Epithelial cell of esophagus (primary cell): Measurements from ENCODE around the gene RAB27A.
"Not testable (repeated sequence)": the region's sequence is repeated elsewhere in the genome, so short reads cannot be mapped to it uniquely, and the experiment has no call there.

ENCODE experiments used
- DNase-seq: peaks from one replicate; pipeline ENCODE4 v3.0.0; 2010; ENCODE audit warnings: low read depth
- H3K4me3 ChIP-seq: 2 replicates; pipeline ENCODE4 v1.5.1; 2011; ENCODE audit warnings: mild to moderate bottlenecking, low read length, control low read depth
- CTCF ChIP-seq: IDR thresholded peaks from 2 replicates; pipeline ENCODE4 v1.5.1; 2011; ENCODE audit warnings: low read depth, mild to moderate bottlenecking, low read length, control low read depth, inconsistent platforms; ENCODE audit not compliant: insufficient read depth; ENCODE audit errors: missing control alignments

The RAB27A gene

GRCh38 chr15:55289011-55289745, 435 bp downstream of the RAB27A start:
- TF ChIP-seq CTCF: no peak
- H3K4me3 ChIP-seq: peak overlapping the region; percentile 84
- peak; percentile 53 for DNase-seq

DNA sequence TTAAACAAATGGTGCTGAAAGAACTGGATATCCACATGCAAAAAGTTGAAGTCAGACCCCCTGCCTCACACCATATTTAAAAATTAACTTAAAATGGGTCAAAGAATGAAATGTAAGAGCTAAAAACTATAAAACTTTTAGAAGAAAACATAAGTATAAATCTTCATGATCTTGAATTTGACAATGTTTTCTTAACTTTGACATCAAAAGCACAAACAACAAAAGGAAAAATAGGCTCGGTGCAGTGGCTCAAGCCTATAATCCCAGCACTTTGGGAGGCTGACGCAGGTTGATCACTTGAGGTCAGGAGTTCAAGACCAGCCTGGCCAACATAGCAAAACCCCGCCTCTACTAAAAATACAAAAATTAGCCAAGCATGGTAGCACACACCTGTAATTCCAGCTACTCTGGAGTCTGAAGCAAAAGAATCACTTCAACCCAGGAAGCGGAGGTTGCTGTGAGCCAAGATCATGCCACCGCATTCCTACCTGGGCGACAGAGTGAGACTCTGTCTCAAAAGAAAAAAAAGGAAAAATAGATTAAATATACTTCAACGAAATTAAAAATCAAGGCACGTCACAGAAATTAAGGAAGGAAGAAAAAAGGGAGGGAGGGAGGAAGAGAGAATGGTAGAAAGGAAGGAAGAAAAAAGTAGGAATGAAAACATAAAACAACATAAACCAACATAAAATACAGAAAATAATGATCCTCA, 1.5 kb downstream of the RAB27A start:
- no peak for TF ChIP-seq CTCF
- H3K4me3 ChIP-seq: no peak overlapping the region

DNA sequence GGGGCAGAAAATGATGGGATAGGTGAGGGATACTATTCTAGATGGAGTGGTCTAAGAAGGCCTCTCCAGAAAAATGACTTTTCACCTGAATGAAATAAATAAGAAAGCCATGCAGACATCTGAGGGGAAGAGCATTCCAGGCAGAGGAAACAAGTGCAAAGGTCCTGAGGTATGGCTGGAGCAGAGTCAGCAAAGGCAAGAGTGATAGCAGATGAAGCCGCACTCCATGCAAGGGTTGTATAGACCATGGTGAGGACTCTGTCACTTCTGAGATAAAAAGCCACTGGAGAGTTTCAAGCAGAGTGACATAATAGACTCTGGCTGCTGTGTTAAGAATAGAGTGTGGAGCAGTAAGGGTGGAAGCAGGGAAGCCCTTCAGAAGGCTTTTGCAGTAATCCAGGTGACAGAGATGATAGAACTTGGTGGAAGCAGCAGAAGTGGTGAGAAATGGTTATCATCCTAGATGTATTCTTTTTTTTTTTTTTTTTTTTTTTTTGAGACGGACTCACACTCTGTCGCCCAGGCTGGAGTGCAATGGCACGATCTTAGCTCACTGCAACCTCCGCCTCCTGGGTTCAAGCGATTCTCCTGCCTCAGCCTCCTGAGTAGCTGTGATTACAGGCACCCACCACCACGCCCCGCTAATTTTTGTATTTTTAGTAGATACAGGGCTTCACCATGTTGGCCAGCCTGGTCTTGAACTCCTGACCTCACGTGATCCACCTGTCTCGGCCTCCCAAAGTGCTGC, 3.0 kb downstream of the RAB27A start:
- DNase-seq, H3K4me3 ChIP-seq: not testable (repeated sequence)

More for the DNA sequence above, 1.5 kb downstream of the RAB27A start:
- no peak for DNase-seq

- DNase-seq: no peak
- no peak overlapping the region for H3K4me3 ChIP-seq
- no peak for TF ChIP-seq CTCF
These were observed 5.2 kb downstream of the RAB27A start for GRCh38 chr15:55284426-55284825.

DNA sequence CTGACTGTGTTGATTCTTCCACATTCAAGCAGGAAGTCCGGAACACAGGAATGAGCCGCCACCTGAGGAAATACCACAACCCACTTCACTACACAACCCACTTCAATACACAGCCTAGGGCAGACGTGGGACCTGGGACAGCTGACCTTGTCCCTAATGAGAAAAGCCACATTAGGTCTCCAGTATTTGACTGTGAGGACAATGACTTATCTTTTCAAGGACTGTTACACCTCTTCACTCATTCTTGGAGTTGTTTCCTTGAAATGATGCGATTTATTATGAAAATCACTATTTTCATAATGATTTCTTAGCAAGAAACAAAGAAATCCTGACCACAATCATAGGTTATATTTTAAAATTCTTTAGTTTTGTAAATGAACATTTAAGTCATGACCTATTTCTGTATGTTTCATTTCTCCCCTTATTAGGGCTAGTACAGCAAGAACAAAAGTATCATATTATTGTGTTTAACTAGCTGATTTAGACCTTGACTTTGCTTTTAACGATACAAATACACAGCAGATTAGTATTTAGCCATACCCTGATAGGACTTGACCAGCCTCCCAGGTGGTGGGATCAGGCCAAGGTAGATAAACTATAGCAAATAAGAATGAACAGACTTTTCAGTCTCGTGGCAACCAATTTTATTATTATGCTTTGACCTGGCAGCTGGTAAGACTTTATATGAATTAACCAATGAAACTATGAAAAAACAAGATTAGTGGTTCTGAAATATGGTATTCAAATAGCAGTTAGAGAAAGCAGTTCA, 6.0 kb downstream of the RAB27A start:
- H3K4me3 ChIP-seq: no peak overlapping the region
- DNase-seq: no peak
- TF ChIP-seq CTCF: no peak

- DNase-seq: peak; percentile 69
- no peak overlapping the region for H3K4me3 ChIP-seq
These were observed 7.3 kb downstream of the RAB27A start for GRCh38 chr15:55282284-55282833.

More at GRCh38 chr15:55282284-55282833, 7.3 kb downstream of the RAB27A start:
- TF ChIP-seq CTCF: no peak
